H9 (cell line): ENCODE measurements around the gene TPM2. TPM values are rescaled to one million over a fixed set of nuclear protein-coding genes. Genes with fewer than 3 reads are reported as not detected.

Experiments
- DNase-seq: peaks from one replicate; pipeline ENCODE4 v3.0.0-alpha.2; 2017
- H2AFZ ChIP-seq: one replicate; pipeline ENCODE4 v1.6.1; 2013; ENCODE audit warnings: mild to moderate bottlenecking, low read length, control low read depth, moderate library complexity
- H2AK5ac ChIP-seq: 2 replicates; pipeline ENCODE4 v1.6.1; 2013; ENCODE audit warnings: low read length, control low read depth, mixed read lengths; ENCODE audit not compliant: insufficient read length
- H2BK120ac ChIP-seq: one replicate; pipeline ENCODE4 v1.6.1; 2013; ENCODE audit warnings: low read depth, mild to moderate bottlenecking, low read length, control low read depth, inconsistent platforms; ENCODE audit not compliant: poor library complexity, severe bottlenecking
- H2BK12ac ChIP-seq: 2 replicates; pipeline ENCODE4 v1.6.1; 2013; ENCODE audit warnings: low read length, control low read depth, mixed read lengths, low read depth; ENCODE audit not compliant: insufficient read length
- H2BK15ac ChIP-seq: 2 replicates; pipeline ENCODE4 v1.6.1; 2013; ENCODE audit warnings: low read depth, low read length, control low read depth
- H2BK20ac ChIP-seq: one replicate; pipeline ENCODE4 v1.6.1; 2013; ENCODE audit warnings: low read depth, mild to moderate bottlenecking, low read length, control low read depth, inconsistent platforms; ENCODE audit not compliant: poor library complexity, severe bottlenecking
- H2BK5ac ChIP-seq: 2 replicates; pipeline ENCODE4 v1.6.1; 2013; ENCODE audit warnings: low read length, control low read depth, mixed read lengths; ENCODE audit not compliant: insufficient read length
- H3K14ac ChIP-seq: 2 replicates; pipeline ENCODE4 v1.6.1; 2013; ENCODE audit warnings: low read length, control low read depth; ENCODE audit not compliant: insufficient read depth
- H3K18ac ChIP-seq: 2 replicates; pipeline ENCODE4 v1.6.1; 2013; ENCODE audit warnings: low read depth, mild to moderate bottlenecking, mixed read lengths, low read length, control low read depth; ENCODE audit not compliant: insufficient read length
- H3K23ac ChIP-seq: 2 replicates; pipeline ENCODE4 v1.6.1; 2013; ENCODE audit warnings: low read length, control low read depth, mixed read lengths, low read depth; ENCODE audit not compliant: insufficient read length
- H3K23me2 ChIP-seq: 2 replicates; pipeline ENCODE4 v1.6.1; 2013; ENCODE audit warnings: low read depth, mild to moderate bottlenecking, mixed read lengths, low read length, control low read depth; ENCODE audit not compliant: insufficient read length, poor library complexity, severe bottlenecking
- H3K27ac ChIP-seq: 2 replicates; pipeline ENCODE4 v1.5.1; 2013; ENCODE audit warnings: low read length, control low read depth, mixed read lengths, low read depth; ENCODE audit not compliant: insufficient read length
- H3K27me3 ChIP-seq: 2 replicates; pipeline ENCODE4 v1.6.1; 2013; ENCODE audit warnings: low read length, control low read depth, inconsistent platforms; ENCODE audit not compliant: insufficient read depth
- H3K4ac ChIP-seq: 2 replicates; pipeline ENCODE4 v1.6.1; 2013; ENCODE audit warnings: low read depth, mild to moderate bottlenecking, control low read depth, inconsistent platforms, low read length, moderate library complexity
- H3K4me1 ChIP-seq: 2 replicates; pipeline ENCODE4 v1.6.1; 2013; ENCODE audit warnings: low read length, control low read depth, inconsistent platforms; ENCODE audit not compliant: insufficient read depth
- H3K4me2 ChIP-seq: 2 replicates; pipeline ENCODE4 v1.6.1; 2013; ENCODE audit warnings: low read length, control low read depth, mixed read lengths; ENCODE audit not compliant: insufficient read length, insufficient read depth
- H3K56ac ChIP-seq: 2 replicates; pipeline ENCODE4 v1.6.1; 2013; ENCODE audit warnings: low read depth, mild to moderate bottlenecking, mixed read lengths, low read length, control low read depth; ENCODE audit not compliant: insufficient read length
- H3K79me1 ChIP-seq: 2 replicates; pipeline ENCODE4 v1.6.1; 2013; ENCODE audit warnings: low read depth, mild to moderate bottlenecking, moderate library complexity, low read length, control low read depth, inconsistent platforms; ENCODE audit not compliant: insufficient read depth, poor library complexity, severe bottlenecking
- H3K79me2 ChIP-seq: 2 replicates; pipeline ENCODE4 v1.6.1; 2013; ENCODE audit warnings: low read length, control low read depth, inconsistent platforms; ENCODE audit not compliant: insufficient read depth
- H3K9ac ChIP-seq: 2 replicates; pipeline ENCODE4 v1.6.1; 2013; ENCODE audit warnings: low read length, control low read depth, mixed read lengths; ENCODE audit not compliant: insufficient read length; ENCODE audit errors: extremely low read depth
- H3K9me3 ChIP-seq: one replicate; pipeline ENCODE4 v1.6.1; 2013; ENCODE audit warnings: low read depth, low read length, inconsistent platforms; ENCODE audit not compliant: control insufficient read depth
- H3T11ph ChIP-seq: one replicate; pipeline ENCODE4 v1.6.1; 2013; ENCODE audit warnings: mild to moderate bottlenecking, low read length, control low read depth, inconsistent platforms
- H4K20me1 ChIP-seq: one replicate; pipeline ENCODE4 v1.6.1; 2013; ENCODE audit not compliant: control insufficient read depth, insufficient read length, insufficient read depth
- H4K5ac ChIP-seq: 2 replicates; pipeline ENCODE4 v1.6.1; 2013; ENCODE audit warnings: low read depth, mild to moderate bottlenecking, mixed read lengths, low read length, control low read depth; ENCODE audit not compliant: insufficient read length
- H4K8ac ChIP-seq: replicated peaks from 2 replicates; pipeline ENCODE4 v1.6.1; 2013; ENCODE audit warnings: low read length, control low read depth, mixed read lengths, low read depth; ENCODE audit not compliant: insufficient read length
- H4K91ac ChIP-seq: 2 replicates; pipeline ENCODE4 v1.6.1; 2013; ENCODE audit warnings: low read depth, mild to moderate bottlenecking, moderate library complexity, mixed read lengths, low read length, control low read depth; ENCODE audit not compliant: insufficient read length
- H3K27ac Mint-ChIP-seq, 3 experiments: 2 replicates in 2 of 3; 3 replicates in 1 of 3; pipeline ENCODE4 v1.8.0; 2020 to 2021; ENCODE audit warnings: mixed read lengths in 3 of 3, mild to moderate bottlenecking in 1 of 3, moderate library complexity in 1 of 3
- H3K27me3 Mint-ChIP-seq: 2 replicates; pipeline ENCODE4 v1.8.0; 2021; ENCODE audit warnings: low read depth, mild to moderate bottlenecking, moderate library complexity, mixed read lengths
- H3K36me3 Mint-ChIP-seq, 3 experiments: 2 replicates in 2 of 3; 3 replicates in 1 of 3; pipeline ENCODE4 v1.8.0; 2020 to 2021; ENCODE audit warnings: low read depth in 3 of 3, mixed read lengths in 3 of 3; ENCODE audit not compliant: insufficient read depth in 1 of 3
- H3K4me1 Mint-ChIP-seq, 2 experiments: 2 replicates each; pipeline ENCODE4 v1.8.0; 2020; ENCODE audit warnings: mixed read lengths in 2 of 2
- H3K4me3 Mint-ChIP-seq, 2 experiments: 2 replicates in 1 of 2; 3 replicates in 1 of 2; pipeline ENCODE4 v1.8.0; 2020 to 2021; ENCODE audit warnings: mild to moderate bottlenecking in 2 of 2, mixed read lengths in 2 of 2, moderate library complexity in 1 of 2
- H3K9me3 Mint-ChIP-seq, 2 experiments: 2 replicates in 1 of 2; 3 replicates in 1 of 2; pipeline ENCODE4 v1.8.0; 2020; ENCODE audit warnings: mild to moderate bottlenecking in 2 of 2, mixed read lengths in 2 of 2, moderate library complexity in 1 of 2
- CTCF ChIP-seq: fragments of 200-600 bp; sonication (generic); conservative IDR thresholded peaks from 3 replicates; pipeline ENCODE4 v1.8.0; 2021; ENCODE audit warnings: antibody characterized with exemption, mild to moderate bottlenecking
- WGBS: extraction: QIAGEN DNeasy Blood & Tissue Kit; methylation state at CpG from one replicate; pipeline ENCODE4 v1.1.7; 2013; ENCODE audit warnings: missing lambda C conversion rate, low lambda C conversion rate, mixed read lengths; ENCODE audit not compliant: insufficient read length; ENCODE audit errors: extremely low coverage; 5-methylcytosine and 5-hydroxymethylcytosine counted together
- total RNA-seq: library from RNA; stranded (reverse); gene quantifications from 2 replicates; pipeline ENCODE4 v1.2.1, GENCODE V29; 2021

The TPM2 gene
- total RNA-seq, 1 experiment from 2014 or later = 225 TPM

- Histone ChIP-seq H3T11ph (no peak overlapping the region), H3K79me1 (no peaks in the 10 kb centered on the region), H3K56ac (no peak overlapping the region), H3K9me3 (no peaks in the 10 kb centered on the region), H3K4me2 (peak overlapping the region; percentile 19), H3K27ac (no peak overlapping the region), H4K5ac (no peak overlapping the region), H2BK120ac (no peak overlapping the region), H3K79me2 (peaks cover 6% of the 10 kb centered on the region), H2BK15ac (no peak overlapping the region), H3K14ac (no peak overlapping the region), H2AK5ac (no peak overlapping the region), H4K20me1 (no peaks in the 10 kb centered on the region), H2BK12ac (no peak overlapping the region), H2BK20ac (no peak overlapping the region), H3K4me1 (peaks cover 25% of the 10 kb centered on the region; the same call in 1 of the 2 replicates), H3K9ac (no peak overlapping the region), H4K91ac (no peak overlapping the region), H3K23ac (no peak overlapping the region), H2BK5ac (no peak overlapping the region), H3K23me2 (peaks cover 7% of the 10 kb centered on the region), H2AFZ (no peak overlapping the region), H3K4ac (no peak overlapping the region), H4K8ac (no peak overlapping the region), H3K27me3 (no peaks in the 10 kb centered on the region), H3K18ac (no peak overlapping the region)
- peaks cover 12 to 19% (median 16%) of the 10 kb centered on the region in 3 experiments; a peak in 6 of 7 replicates for H3K36me3 Mint-ChIP-seq
- H3K27me3 Mint-ChIP-seq = no peaks in the 10 kb centered on the region
- H3K4me1 Mint-ChIP-seq = peaks cover 15 to 16% of the 10 kb centered on the region in 2 experiments
- no CpG with 5 or more reads among the region's 3 CpGs for WGBS
- H3K27ac Mint-ChIP-seq = no peak overlapping the region
- H3K9me3 Mint-ChIP-seq = no peaks in the 10 kb centered on the region
- no peak for DNase-seq
- no peak for TF ChIP-seq CTCF
- no peak overlapping the region for H3K4me3 Mint-ChIP-seq
Observed at GRCh38 chr9:35729101-35729500, 39.4 kb upstream of the TPM2 start.
